ENCODE data around the gene PLEKHH3. TPM values are rescaled to one million over a fixed set of nuclear protein-coding genes. Genes with fewer than 3 reads are reported as not detected.

PLEKHH3 gene
- total RNA-seq, 3 donors from 2014 or later = 0.56 to 1.2 (median 0.63) TPM

DNA sequence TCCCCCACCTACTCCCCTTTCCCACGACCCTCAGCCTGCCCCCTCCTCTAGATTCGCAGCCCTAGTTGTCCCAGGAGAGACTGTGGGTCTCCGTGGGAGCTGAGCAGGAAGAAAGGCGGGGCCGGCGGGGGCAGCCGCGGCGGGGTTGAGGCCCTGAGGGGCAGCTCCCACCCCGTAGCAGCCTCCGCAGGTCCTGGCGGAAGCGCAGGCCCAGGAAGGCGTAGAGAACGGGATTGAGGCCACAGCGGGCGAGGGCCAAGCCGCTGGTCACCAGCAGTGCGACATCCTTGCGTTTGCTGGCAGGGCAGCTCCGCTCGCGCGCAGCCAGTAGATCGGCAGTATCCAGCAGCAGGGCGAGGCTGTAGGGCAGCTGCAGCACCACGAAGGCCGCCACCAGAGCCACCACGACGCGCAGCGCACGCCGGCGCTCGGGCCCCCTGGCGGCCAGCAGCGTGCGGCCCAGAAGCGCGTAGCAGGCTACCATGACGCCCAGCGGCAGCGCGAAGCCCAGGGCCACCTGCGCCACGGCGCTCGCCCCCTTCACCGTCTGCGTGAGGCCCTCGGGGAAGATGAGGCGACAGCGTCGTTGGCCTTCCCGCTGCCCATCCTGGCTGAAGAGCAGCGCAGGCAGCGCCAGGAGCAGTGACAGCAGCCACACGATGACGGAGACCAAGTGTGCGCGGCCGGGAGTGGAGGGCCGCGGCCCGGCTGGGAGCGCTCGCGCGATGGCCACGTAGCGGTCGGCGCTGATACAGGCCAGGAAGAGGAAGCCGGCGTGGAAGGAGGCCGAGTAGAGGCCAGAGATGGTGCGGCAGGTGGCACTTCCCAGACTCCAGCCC, 2.9 kb upstream of the PLEKHH3 start:
- Mint-ChIP-seq H3K27me3 (ENCODE audit: low read depth) (peaks cover 42% of the 10 kb centered on the region), H3K4me3 (peak overlapping the region; percentile 62), H3K9me3 (no peaks in the 10 kb centered on the region), H3K4me1 (ENCODE audit: low read depth) (peaks cover 53% of the 10 kb centered on the region), H3K36me3 (ENCODE audit: insufficient read depth) (no peaks in the 10 kb centered on the region)
- peak; percentile 48 to 49 for ATAC-seq
- peak; percentile 66 for DNase-seq

GRCh38 chr17:42678951-42679491, 2.2 kb upstream of the PLEKHH3 start:
- DNase-seq = no peak
- H3K36me3 Mint-ChIP-seq (ENCODE audit: insufficient read depth) = no peaks in the 10 kb centered on the region
- peak; percentile 28 to 38 for ATAC-seq
- peaks cover 43% of the 10 kb centered on the region for H3K27me3 Mint-ChIP-seq (ENCODE audit: low read depth)
- no peaks in the 10 kb centered on the region for H3K9me3 Mint-ChIP-seq
- H3K4me3 Mint-ChIP-seq = peak overlapping the region; percentile 81
- H3K4me1 Mint-ChIP-seq (ENCODE audit: low read depth) = peaks cover 59% of the 10 kb centered on the region

DNA sequence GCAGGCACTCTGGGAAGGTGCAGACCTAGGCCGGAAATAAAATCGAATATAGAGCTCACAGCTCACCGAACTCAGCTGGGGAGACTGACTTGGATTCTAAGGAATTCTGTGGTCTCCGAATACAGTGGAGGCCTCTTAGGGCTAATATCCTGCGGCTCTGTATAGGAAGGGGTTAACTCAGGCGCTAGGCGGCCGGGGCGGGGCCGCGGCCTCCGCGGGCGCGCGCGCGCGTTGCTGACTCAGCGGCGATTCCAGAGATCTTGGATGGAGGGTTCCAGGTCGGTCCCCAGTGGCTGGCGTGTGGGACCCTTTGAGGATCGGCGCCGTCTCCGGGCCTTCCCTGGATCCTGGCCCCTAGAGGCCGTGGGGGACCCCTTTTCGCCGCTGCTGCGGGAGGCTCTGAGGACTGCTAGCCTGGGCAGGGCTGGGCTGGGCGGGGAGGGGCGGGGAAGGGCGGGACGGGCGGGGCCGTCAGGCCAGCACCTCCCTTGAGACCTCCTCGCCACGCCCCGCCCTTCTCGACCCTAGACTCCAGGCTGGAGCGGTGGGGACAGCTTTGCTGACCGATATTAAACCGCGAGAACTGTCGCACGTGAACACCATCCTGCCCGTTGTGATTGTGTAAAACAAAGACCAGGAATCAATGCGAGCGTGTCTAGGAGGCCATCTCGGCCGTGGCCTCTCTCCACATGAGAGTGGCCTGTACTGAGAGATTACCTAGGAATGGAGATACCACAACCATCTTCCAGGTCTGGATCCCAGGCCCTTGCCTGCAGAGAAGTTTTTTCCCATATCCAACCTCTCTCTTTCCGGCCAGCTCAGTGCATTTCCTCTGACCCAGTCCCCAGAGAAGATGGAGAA, 1.4 kb upstream of the PLEKHH3 start:
- DNase-seq (peak; percentile 69), ATAC-seq (peak; percentile 20 to 38)
- Mint-ChIP-seq H3K4me1 (ENCODE audit: low read depth) (peaks cover 56% of the 10 kb centered on the region), H3K36me3 (ENCODE audit: insufficient read depth) (no peaks in the 10 kb centered on the region), H3K27me3 (ENCODE audit: low read depth) (peaks cover 37% of the 10 kb centered on the region), H3K9me3 (no peaks in the 10 kb centered on the region), H3K4me3 (peak overlapping the region; percentile 81)

DNA sequence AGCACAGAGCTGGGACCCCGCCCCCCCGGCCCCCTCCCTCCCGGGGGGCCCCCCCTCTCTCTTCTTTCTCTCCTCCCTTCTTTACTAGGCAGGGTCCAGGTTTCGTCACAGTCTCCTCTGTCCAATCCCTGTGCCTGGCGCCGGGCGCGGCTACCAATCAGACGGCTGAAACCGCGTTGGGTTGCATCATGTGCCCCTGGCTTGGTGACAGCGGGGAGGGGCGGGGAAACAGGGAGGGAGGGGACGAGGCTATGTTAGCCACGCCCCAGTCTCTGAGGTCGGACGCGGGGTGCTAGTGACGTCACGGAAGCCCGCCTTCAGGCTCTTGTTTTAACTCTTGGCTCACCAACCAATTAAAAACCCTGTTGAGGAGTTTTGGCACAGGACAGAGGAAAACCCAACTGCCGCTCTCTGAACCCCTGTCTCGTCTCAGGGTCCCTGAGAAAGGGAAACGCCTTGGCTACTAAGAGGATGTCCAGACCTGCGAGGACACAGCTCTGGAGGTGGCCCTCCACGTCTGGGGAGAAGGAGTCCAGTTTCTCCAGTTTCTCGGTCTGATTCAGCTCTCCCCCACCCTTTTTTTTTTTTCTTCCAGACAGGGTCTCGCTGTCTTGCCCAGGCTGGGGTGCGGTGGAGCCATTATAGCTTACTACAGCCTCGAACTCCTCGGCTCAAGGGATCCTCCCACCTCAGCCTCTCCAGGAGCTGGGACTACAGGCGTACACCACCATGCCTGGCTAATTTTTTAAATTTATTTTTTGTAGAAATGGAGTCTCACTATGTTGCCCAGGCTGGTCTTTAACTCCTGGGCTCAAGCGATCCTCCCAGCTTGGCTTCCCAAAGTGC, 441 bp upstream of the PLEKHH3 start:
- peak; percentile 98 for DNase-seq
- peak; percentile 76 to 77 for ATAC-seq
- H3K27me3 Mint-ChIP-seq (ENCODE audit: low read depth) = peaks cover 37% of the 10 kb centered on the region
- H3K9me3 Mint-ChIP-seq = no peaks in the 10 kb centered on the region
- H3K4me1 Mint-ChIP-seq (ENCODE audit: low read depth) = peaks cover 48% of the 10 kb centered on the region
- peak overlapping the region; percentile 81 for H3K4me3 Mint-ChIP-seq
- H3K36me3 Mint-ChIP-seq (ENCODE audit: insufficient read depth) = no peaks in the 10 kb centered on the region

GRCh38 chr17:42675965-42676423, 800 bp downstream of the PLEKHH3 start:
- Mint-ChIP-seq H3K36me3 (ENCODE audit: insufficient read depth) (no peaks in the 10 kb centered on the region), H3K4me1 (ENCODE audit: low read depth) (peaks cover 45% of the 10 kb centered on the region), H3K9me3 (no peaks in the 10 kb centered on the region), H3K4me3 (peak overlapping the region; percentile 66), H3K27me3 (ENCODE audit: low read depth) (peaks cover 37% of the 10 kb centered on the region)
- DNase-seq (no peak), ATAC-seq (no peak)

GRCh38 chr17:42675348-42675964, 1.3 kb downstream of the PLEKHH3 start:
- Mint-ChIP-seq H3K9me3 (no peaks in the 10 kb centered on the region), H3K27me3 (ENCODE audit: low read depth) (peaks cover 40% of the 10 kb centered on the region), H3K4me1 (ENCODE audit: low read depth) (peaks cover 47% of the 10 kb centered on the region), H3K36me3 (ENCODE audit: insufficient read depth) (no peaks in the 10 kb centered on the region), H3K4me3 (no peak overlapping the region)
- ATAC-seq (no peak), DNase-seq (no peak)

DNA sequence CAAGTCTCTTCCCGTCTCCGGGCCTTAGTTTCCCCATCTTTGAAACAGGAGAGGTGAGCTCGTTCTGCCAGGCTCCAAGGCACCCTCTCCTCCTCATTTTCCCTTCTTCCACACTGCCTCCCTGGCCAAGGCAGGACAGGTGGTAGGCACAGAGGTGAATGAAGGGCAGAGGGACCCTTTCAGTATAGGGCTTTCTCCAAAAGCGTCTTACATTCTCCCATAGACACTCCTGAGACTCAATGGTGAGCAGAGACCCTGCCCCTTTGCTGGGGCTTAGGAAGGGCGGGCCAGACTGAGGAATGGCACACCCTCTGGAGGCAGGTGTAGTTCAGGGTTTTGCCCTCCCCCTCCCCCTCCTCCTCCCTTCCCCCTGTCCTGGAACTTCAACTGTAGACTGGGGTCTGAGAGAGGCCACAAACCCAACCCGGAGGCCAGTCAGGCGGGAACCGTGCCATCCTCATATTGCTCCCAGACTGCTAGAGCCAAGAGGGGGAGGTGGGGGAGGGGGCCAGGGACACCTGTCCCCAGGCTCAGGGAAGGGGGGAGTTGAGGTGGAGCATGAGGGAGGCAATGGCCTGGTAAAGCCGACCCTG, 1.9 kb downstream of the PLEKHH3 start:
- H3K9me3 Mint-ChIP-seq = no peaks in the 10 kb centered on the region
- peaks cover 47% of the 10 kb centered on the region for H3K4me1 Mint-ChIP-seq (ENCODE audit: low read depth)
- no peaks in the 10 kb centered on the region for H3K36me3 Mint-ChIP-seq (ENCODE audit: insufficient read depth)
- ATAC-seq (no peak), DNase-seq (no peak)
- no peak overlapping the region for H3K4me3 Mint-ChIP-seq
- peaks cover 41% of the 10 kb centered on the region for H3K27me3 Mint-ChIP-seq (ENCODE audit: low read depth)

DNA sequence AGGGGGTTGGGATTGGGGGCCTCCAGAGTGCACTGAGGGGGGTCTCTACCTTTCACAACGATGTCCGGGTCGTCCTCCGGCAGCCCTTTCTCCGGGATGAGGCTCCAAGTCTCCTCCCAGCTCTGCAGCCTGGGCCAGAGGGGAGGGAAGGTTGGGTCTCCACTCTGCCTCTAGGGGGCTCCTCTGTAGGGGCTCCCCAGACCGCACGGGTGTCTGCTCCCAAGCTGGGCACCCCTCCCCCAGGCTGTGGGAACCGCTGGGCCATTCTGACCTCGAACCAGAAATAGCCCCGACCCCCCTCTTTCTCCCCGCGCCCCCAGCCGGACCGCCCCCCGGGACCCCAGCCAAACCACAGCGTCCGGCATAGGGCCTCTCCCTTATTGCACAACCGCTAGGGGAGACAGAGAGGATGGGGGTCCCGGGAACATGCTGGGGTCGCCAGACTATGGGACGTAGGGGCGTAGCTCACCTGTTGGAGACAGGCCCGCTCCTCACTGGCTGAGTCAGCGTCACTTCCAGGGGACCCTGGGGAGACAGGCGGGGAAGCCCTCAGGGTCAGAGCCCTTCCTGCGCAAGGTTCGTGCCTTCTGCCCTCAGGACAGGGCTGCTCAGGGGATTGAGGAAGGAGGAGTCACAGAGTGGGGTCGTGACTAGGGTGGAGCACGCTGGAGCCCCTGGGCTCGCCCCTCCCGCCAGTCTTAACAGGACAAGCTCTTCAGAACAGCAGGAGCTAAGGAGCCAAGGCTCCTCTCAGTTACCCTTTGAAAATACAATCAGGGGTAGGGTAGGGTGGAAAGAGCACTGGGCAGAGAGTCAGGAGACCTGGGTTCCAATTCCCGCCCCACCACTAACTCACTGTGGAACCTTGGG, 2.7 kb downstream of the PLEKHH3 start:
- H3K36me3 Mint-ChIP-seq (ENCODE audit: insufficient read depth) = no peaks in the 10 kb centered on the region
- DNase-seq (no peak), ATAC-seq (no peak)
- peaks cover 42% of the 10 kb centered on the region for H3K4me1 Mint-ChIP-seq (ENCODE audit: low read depth)
- no peaks in the 10 kb centered on the region for H3K9me3 Mint-ChIP-seq
- peak overlapping the region; percentile 16 for H3K4me3 Mint-ChIP-seq
- peaks cover 42% of the 10 kb centered on the region for H3K27me3 Mint-ChIP-seq (ENCODE audit: low read depth)

DNA sequence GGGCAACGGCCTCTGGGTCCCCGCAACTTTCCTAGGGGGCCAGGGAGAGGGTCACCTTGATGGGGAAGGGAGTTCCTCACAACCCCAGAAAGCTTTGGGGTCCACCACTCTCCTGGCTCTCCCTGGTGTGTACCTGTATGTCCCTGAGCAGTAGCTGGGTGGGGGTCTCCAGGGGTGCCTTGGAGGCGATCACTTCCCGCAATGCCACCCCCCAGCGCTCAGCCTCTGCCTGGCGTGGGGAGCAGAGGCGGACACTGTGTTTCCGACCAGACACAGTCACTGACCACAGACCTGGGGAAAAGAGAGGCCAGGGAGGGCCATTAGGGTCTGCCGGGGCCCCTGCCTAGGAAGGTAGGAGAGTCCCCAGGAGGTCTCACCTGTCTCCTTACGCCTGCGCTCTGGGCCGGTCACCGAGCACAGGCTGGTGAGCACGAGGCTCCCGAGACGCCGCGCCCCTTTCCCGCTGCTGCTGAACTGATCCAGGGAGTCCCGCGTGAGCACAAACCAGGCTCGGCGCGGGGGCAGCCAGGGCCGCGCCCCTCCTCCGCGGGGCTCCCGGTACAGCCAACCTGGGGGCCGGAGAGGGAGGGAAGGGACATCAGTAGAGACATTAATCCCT, 3.4 kb downstream of the PLEKHH3 start:
- ATAC-seq (no peak), DNase-seq (no peak)
- peaks cover 42% of the 10 kb centered on the region for H3K27me3 Mint-ChIP-seq (ENCODE audit: low read depth)
- no peaks in the 10 kb centered on the region for H3K9me3 Mint-ChIP-seq
- peaks cover 37% of the 10 kb centered on the region for H3K4me1 Mint-ChIP-seq (ENCODE audit: low read depth)
- H3K36me3 Mint-ChIP-seq (ENCODE audit: insufficient read depth) = no peaks in the 10 kb centered on the region
- H3K4me3 Mint-ChIP-seq = no peak overlapping the region

- Mint-ChIP-seq H3K27me3 (ENCODE audit: low read depth) (peaks cover 42% of the 10 kb centered on the region), H3K4me3 (no peak overlapping the region), H3K36me3 (ENCODE audit: insufficient read depth) (no peaks in the 10 kb centered on the region), H3K9me3 (no peaks in the 10 kb centered on the region), H3K4me1 (ENCODE audit: low read depth) (peaks cover 29% of the 10 kb centered on the region)
- no peak for DNase-seq
- no peak for ATAC-seq
Measured at GRCh38 chr17:42672038-42672437, 4.8 kb downstream of the PLEKHH3 start.

DNA sequence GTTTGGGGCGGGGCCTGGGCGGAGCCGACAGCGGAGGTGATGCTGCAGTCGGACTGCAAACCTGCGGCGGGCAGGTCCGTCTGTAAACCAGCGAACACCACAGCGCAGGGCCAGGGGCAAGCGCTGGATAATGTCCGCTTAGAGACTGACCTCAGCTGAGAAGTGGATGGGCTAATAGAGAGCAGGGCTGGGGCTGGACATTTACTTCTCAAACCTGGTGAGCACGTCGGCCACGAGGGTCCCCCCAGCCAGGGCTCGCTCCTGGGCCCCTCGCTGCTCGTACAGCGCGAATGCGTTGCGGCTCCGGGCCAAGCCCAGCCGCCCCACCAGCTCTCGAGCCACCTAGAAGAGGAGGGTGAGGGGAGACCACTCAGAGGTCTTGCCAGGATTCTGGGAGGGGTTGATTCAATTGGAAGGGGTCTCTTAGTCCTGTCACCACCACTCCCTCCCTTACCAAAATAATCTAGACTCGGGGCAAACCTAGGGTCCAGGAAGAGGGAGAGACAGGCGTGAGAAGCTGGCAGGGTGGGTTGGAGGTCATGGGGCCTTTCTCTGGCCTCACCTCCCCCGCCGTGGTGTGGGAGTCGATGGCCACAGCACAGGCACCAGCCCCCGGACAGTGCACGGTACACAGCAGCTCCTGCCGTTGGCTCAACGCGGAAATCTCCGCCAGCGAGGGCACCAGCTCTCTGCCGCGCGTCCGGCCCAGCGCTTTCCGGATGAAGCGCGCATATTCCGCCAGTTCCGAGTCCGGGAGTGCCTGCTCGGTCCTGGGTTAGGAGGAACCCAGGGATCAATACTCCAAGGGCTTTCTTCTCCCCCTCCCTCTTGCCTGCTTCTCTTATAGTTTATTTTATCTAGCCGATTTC, 5.8 kb downstream of the PLEKHH3 start:
- DNase-seq = no peak
- peaks cover 8% of the 10 kb centered on the region for H3K36me3 Mint-ChIP-seq (ENCODE audit: insufficient read depth)
- H3K4me1 Mint-ChIP-seq (ENCODE audit: low read depth) = peaks cover 23% of the 10 kb centered on the region
- ATAC-seq = peak in 1 of 2 donors; percentile 25
- H3K4me3 Mint-ChIP-seq = peak overlapping the region; percentile 62
- peaks cover 40% of the 10 kb centered on the region for H3K27me3 Mint-ChIP-seq (ENCODE audit: low read depth)
- no peaks in the 10 kb centered on the region for H3K9me3 Mint-ChIP-seq

Data from activated T-cell treated with anti-CD3 and anti-CD28 coated beads, Interleukin-2, amount 50 U/mL, for 4 hours (primary cell).